ENCODE data around the gene ZC3H13. TPM values are rescaled to one million over a fixed set of nuclear protein-coding genes. Genes with fewer than 3 reads are reported as not detected.

The ZC3H13 gene
- total RNA-seq, 2 donors from 2014 or later, result 58.1 to 62.4 TPM

GRCh38 chr13:46050771-46051170 is 1.8 kb downstream of the ZC3H13 start:
- Mint-ChIP-seq H3K4me3 (no peak overlapping the region), H3K9me3 (no peaks in the 10 kb centered on the region), H3K4me1 (peaks cover 13% of the 10 kb centered on the region), H3K27me3 (ENCODE audit: insufficient read depth) (no peaks in the 10 kb centered on the region), H3K36me3 (ENCODE audit: low read depth) (peaks cover 3% of the 10 kb centered on the region), H3K27ac (no peak overlapping the region)
- no peaks in the 10 kb centered on the region for H3K36me3 ChIP-seq (ENCODE audit: control insufficient read depth, insufficient read depth, low read length)
- no peaks in the 10 kb centered on the region for H3K4me1 ChIP-seq (ENCODE audit: control insufficient read depth, insufficient read depth, low read length)
- peak overlapping the region; percentile 88 for H3K4me3 ChIP-seq (ENCODE audit: low read length)
- H3K9me3 ChIP-seq (ENCODE audit: control insufficient read depth, low read length), result no peaks in the 10 kb centered on the region
- no peak for DNase-seq
- TF ChIP-seq CTCF (conservative IDR thresholded peaks at IDR 0.05), result no peak
- no peaks in the 10 kb centered on the region for H3K27me3 ChIP-seq (ENCODE audit: control insufficient read depth, insufficient read depth, low read length, poor library complexity, severe bottlenecking)
- no peak overlapping the region for H3K9ac ChIP-seq (ENCODE audit: extremely low read depth, low read length, poor library complexity, severe bottlenecking)
- H3K27ac ChIP-seq (ENCODE audit: low read depth, low read length), result no peak overlapping the region

- H3K4me3 ChIP-seq (ENCODE audit: low read length), result no peak overlapping the region
- Mint-ChIP-seq H3K4me3 (no peak overlapping the region), H3K36me3 (ENCODE audit: low read depth) (peaks cover 18% of the 10 kb centered on the region), H3K27me3 (ENCODE audit: insufficient read depth) (no peaks in the 10 kb centered on the region), H3K9me3 (no peaks in the 10 kb centered on the region), H3K4me1 (peaks cover 3% of the 10 kb centered on the region), H3K27ac (peak overlapping the region; percentile 38)
- no peak for DNase-seq
- no peaks in the 10 kb centered on the region for H3K4me1 ChIP-seq (ENCODE audit: control insufficient read depth, insufficient read depth, low read length)
- WGBS, 2 experiments (ENCODE audit: insufficient coverage in 1 of 2, insufficient read length in 1 of 2), result 92% methylated on average over 2 of the region's 2 CpGs; no CpG with 5 or more reads in 1 of the 2 experiments
- H3K9ac ChIP-seq (ENCODE audit: extremely low read depth, low read length, poor library complexity, severe bottlenecking), result no peak overlapping the region
- H3K36me3 ChIP-seq (ENCODE audit: control insufficient read depth, insufficient read depth, low read length), result peaks cover 26% of the 10 kb centered on the region
- no peak overlapping the region for H3K27ac ChIP-seq (ENCODE audit: low read depth, low read length)
- no peak for TF ChIP-seq CTCF (conservative IDR thresholded peaks at IDR 0.05)
- no peaks in the 10 kb centered on the region for H3K27me3 ChIP-seq (ENCODE audit: control insufficient read depth, insufficient read depth, low read length, poor library complexity, severe bottlenecking)
- no peaks in the 10 kb centered on the region for H3K9me3 ChIP-seq (ENCODE audit: control insufficient read depth, low read length)
These were observed 7.1 kb downstream of the ZC3H13 start for GRCh38 chr13:46045424-46045823.

- H3K27ac ChIP-seq (ENCODE audit: low read depth, low read length), result no peak overlapping the region
- Mint-ChIP-seq H3K4me1 (peaks cover 3% of the 10 kb centered on the region), H3K4me3 (no peak overlapping the region), H3K27me3 (ENCODE audit: insufficient read depth) (no peaks in the 10 kb centered on the region), H3K27ac (no peak overlapping the region), H3K36me3 (ENCODE audit: low read depth) (peaks cover 27% of the 10 kb centered on the region), H3K9me3 (no peaks in the 10 kb centered on the region)
- no peak for DNase-seq
- H3K27me3 ChIP-seq (ENCODE audit: control insufficient read depth, insufficient read depth, low read length, poor library complexity, severe bottlenecking), result no peaks in the 10 kb centered on the region
- H3K36me3 ChIP-seq (ENCODE audit: control insufficient read depth, insufficient read depth, low read length), result peaks cover 40% of the 10 kb centered on the region
- H3K9me3 ChIP-seq (ENCODE audit: control insufficient read depth, low read length), result no peaks in the 10 kb centered on the region
- WGBS, 2 experiments (ENCODE audit: insufficient coverage in 1 of 2, insufficient read length in 1 of 2), result 80 to 95% methylated on average over 1 to 5 of the region's 5 CpGs
- H3K4me1 ChIP-seq (ENCODE audit: control insufficient read depth, insufficient read depth, low read length), result no peaks in the 10 kb centered on the region
- H3K9ac ChIP-seq (ENCODE audit: extremely low read depth, low read length, poor library complexity, severe bottlenecking), result no peak overlapping the region
- no peak for TF ChIP-seq CTCF (conservative IDR thresholded peaks at IDR 0.05)
- H3K4me3 ChIP-seq (ENCODE audit: low read length), result no peak overlapping the region
These were observed 8.9 kb downstream of the ZC3H13 start for GRCh38 chr13:46043647-46044046.
